CD4-positive, alpha-beta T cell treated with Interleukin-17A for 4 hours (primary cell): ENCODE results near the gene ALAD.

Experiments used
- DNase-seq: peaks from one replicate; pipeline ENCODE4 v3.0.0-alpha.2; 2020; ENCODE audit warnings: mixed read lengths

Gene ALAD

GRCh38 chr9:113345190-113345589, 55.9 kb downstream of the ALAD start:
- no peak for DNase-seq

- DNase-seq, result peak; percentile 39
Observed at GRCh38 chr9:113343732-113344231, 57.3 kb downstream of the ALAD start.

GRCh38 chr9:113341712-113342410, 59.2 kb downstream of the ALAD start:
- peak; percentile 59 for DNase-seq

- peak; percentile 83 for DNase-seq
Observed at GRCh38 chr9:113340011-113340699, 60.9 kb downstream of the ALAD start, which contains the start of gene WDR31. Gene WDR31, minus strand, starts transcription at chr9:113340275. Its CDS starts 8,253 bp downstream, at chr9:113332022.

GRCh38 chr9:113337714-113338113, 63.4 kb downstream of the ALAD start:
- DNase-seq, result no peak
